GM20431 (cell line): ENCODE results near the gene ATP6V1A.
"Not testable (repeated sequence)": the region's sequence is repeated elsewhere in the genome, so short reads cannot be mapped to it uniquely, and the experiment has no call there.

Experiments used
- in situ Hi-C: fragments of 300-500 bp; cut with MseI, MboI; formaldehyde crosslinking; loops from one replicate; pipeline ENCODE4 v1.15.0; 2020; ENCODE audit warnings: low sequenced_read_pairs; ENCODE audit not compliant: unreplicated experiment

The ATP6V1A gene

GRCh38 chr3:113802795-113803455 is 56.1 kb downstream of the ATP6V1A start:
- in situ Hi-C loops: no loop called here

- in situ Hi-C loops: no loop called here
Observed at GRCh38 chr3:113804661-113805060, 57.8 kb downstream of the ATP6V1A start.

GRCh38 chr3:113805249-113805648 is 58.4 kb downstream of the ATP6V1A start:
- in situ Hi-C loops: no loop called here

GRCh38 chr3:113812854-113813253 is 66.0 kb downstream of the ATP6V1A start:
- in situ Hi-C loops: no loop called here

GRCh38 chr3:113819866-113820265 is 73.0 kb downstream of the ATP6V1A start:
- in situ Hi-C loops: no loop called here

GRCh38 chr3:113825090-113825489 is 78.3 kb downstream of the ATP6V1A start:
- in situ Hi-C loops: no loop called here

GRCh38 chr3:113828600-113828999 is 81.8 kb downstream of the ATP6V1A start:
- in situ Hi-C loops: no loop called here

GRCh38 chr3:113829576-113830354 is 82.9 kb downstream of the ATP6V1A start:
- in situ Hi-C loops: no loop called here

- in situ Hi-C loops: no loop called here
Observed at GRCh38 chr3:113831103-113831355, 84.2 kb downstream of the ATP6V1A start.

- in situ Hi-C loops: no loop called here
Observed at GRCh38 chr3:113832477-113833164, 85.8 kb downstream of the ATP6V1A start.

GRCh38 chr3:113834983-113835382 is 88.1 kb downstream of the ATP6V1A start:
- in situ Hi-C loops: no loop called here

- in situ Hi-C loops: no loop called here
Observed at GRCh38 chr3:113838631-113839209, 91.9 kb downstream of the ATP6V1A start, which contains the start of gene GRAMD1C. GRAMD1C (plus strand) TSS chr3:113838788; CDS start chr3:113838910, 122 bp downstream.

GRCh38 chr3:113839551-113839950 is 92.7 kb downstream of the ATP6V1A start:
- in situ Hi-C loops: no loop called here

- in situ Hi-C loops: no loop called here
Observed at GRCh38 chr3:113844622-113845222, 97.9 kb downstream of the ATP6V1A start.

- in situ Hi-C loops: no loop called here
Observed at GRCh38 chr3:113847247-113847646, 100.4 kb downstream of the ATP6V1A start.

GRCh38 chr3:113847664-113848461 is 101.0 kb downstream of the ATP6V1A start:
- in situ Hi-C loops: no loop called here

GRCh38 chr3:113849071-113849470 is 102.2 kb downstream of the ATP6V1A start:
- in situ Hi-C loops: not testable (repeated sequence)

- in situ Hi-C loops: not testable (repeated sequence)
Observed at GRCh38 chr3:113849841-113850240, 103.0 kb downstream of the ATP6V1A start.

- in situ Hi-C loops: not testable (repeated sequence)
Observed at GRCh38 chr3:113850391-113850790, 103.6 kb downstream of the ATP6V1A start.

GRCh38 chr3:113852506-113852905 is 105.7 kb downstream of the ATP6V1A start:
- in situ Hi-C loops: no loop called here
